Chondrocyte (in vitro differentiated cells): ENCODE data around the gene CCDC88C. TPM values are rescaled to one million over a fixed set of nuclear protein-coding genes. Genes with fewer than 3 reads are reported as not detected.

Source experiments
- DNase-seq: peaks from one replicate; pipeline ENCODE4 v3.0.0; 2021; ENCODE audit warnings: mixed read lengths, low spot score
- H3K27ac Mint-ChIP-seq: one replicate; pipeline ENCODE4 v1.8.0; 2021; ENCODE audit warnings: mild to moderate bottlenecking, moderate library complexity, mixed read lengths; ENCODE audit not compliant: unreplicated experiment
- H3K27me3 Mint-ChIP-seq: 2 replicates; pipeline ENCODE4 v1.8.0; 2021; ENCODE audit warnings: low read depth, mixed read lengths
- H3K36me3 Mint-ChIP-seq: 2 replicates; pipeline ENCODE4 v1.8.0; 2021; ENCODE audit warnings: low read depth, mixed read lengths
- H3K4me1 Mint-ChIP-seq: 2 replicates; pipeline ENCODE4 v1.8.0; 2021; ENCODE audit warnings: low read depth, mild to moderate bottlenecking, mixed read lengths
- H3K4me3 Mint-ChIP-seq: one replicate; pipeline ENCODE4 v1.8.0; 2021; ENCODE audit warnings: mild to moderate bottlenecking, moderate library complexity, mixed read lengths; ENCODE audit not compliant: unreplicated experiment
- H3K9me3 Mint-ChIP-seq: 2 replicates; pipeline ENCODE4 v1.8.0; 2021; ENCODE audit warnings: low read depth, mixed read lengths
- CTCF ChIP-seq: fragments of 200-600 bp; sonication (generic); IDR thresholded peaks from 2 replicates; pipeline ENCODE4 v1.5.0; 2021; ENCODE audit warnings: antibody characterized with exemption, mild to moderate bottlenecking, moderate library complexity
- total RNA-seq: library from RNA; stranded (reverse); gene quantifications from 3 replicates; pipeline ENCODE4 v1.2.1, GENCODE V29; 2021

CCDC88C gene
- total RNA-seq, 1 donor from 2014 or later = 2.3 TPM

- DNase-seq = no peak
- TF ChIP-seq CTCF = no peak
- Mint-ChIP-seq H3K27ac (no peak overlapping the region), H3K36me3 (no peaks in the 10 kb centered on the region), H3K9me3 (no peaks in the 10 kb centered on the region), H3K27me3 (no peaks in the 10 kb centered on the region), H3K4me1 (peaks cover 36% of the 10 kb centered on the region), H3K4me3 (peak overlapping the region; percentile 54)
Measured at GRCh38 chr14:91254461-91254860, 163.2 kb downstream of the CCDC88C start.

- TF ChIP-seq CTCF = no peak
- Mint-ChIP-seq H3K27ac (no peak overlapping the region), H3K4me3 (peak overlapping the region; percentile 54), H3K27me3 (no peaks in the 10 kb centered on the region), H3K4me1 (peaks cover 36% of the 10 kb centered on the region), H3K9me3 (no peaks in the 10 kb centered on the region), H3K36me3 (no peaks in the 10 kb centered on the region)
- no peak for DNase-seq
Measured at GRCh38 chr14:91253795-91254323, 163.8 kb downstream of the CCDC88C start.

GRCh38 chr14:91252871-91253794 is 164.5 kb downstream of the CCDC88C start:
- H3K36me3 Mint-ChIP-seq = no peaks in the 10 kb centered on the region
- no peak for DNase-seq
- H3K4me1 Mint-ChIP-seq = peaks cover 31% of the 10 kb centered on the region
- H3K4me3 Mint-ChIP-seq = peak overlapping the region; percentile 64
- H3K27me3 Mint-ChIP-seq = no peaks in the 10 kb centered on the region
- no peaks in the 10 kb centered on the region for H3K9me3 Mint-ChIP-seq
- no peak overlapping the region for H3K27ac Mint-ChIP-seq
- peak; percentile 60 for TF ChIP-seq CTCF

GRCh38 chr14:91250912-91251311 is 166.7 kb downstream of the CCDC88C start:
- Mint-ChIP-seq H3K4me3 (no peak overlapping the region), H3K27me3 (no peaks in the 10 kb centered on the region), H3K36me3 (no peaks in the 10 kb centered on the region), H3K27ac (no peak overlapping the region), H3K4me1 (peaks cover 13% of the 10 kb centered on the region), H3K9me3 (peaks cover 4% of the 10 kb centered on the region)
- TF ChIP-seq CTCF = no peak
- no peak for DNase-seq

GRCh38 chr14:91249841-91250616 is 167.6 kb downstream of the CCDC88C start:
- peaks cover 4% of the 10 kb centered on the region for H3K9me3 Mint-ChIP-seq
- no peak overlapping the region for H3K27ac Mint-ChIP-seq
- no peaks in the 10 kb centered on the region for H3K27me3 Mint-ChIP-seq
- no peak for TF ChIP-seq CTCF
- no peaks in the 10 kb centered on the region for H3K36me3 Mint-ChIP-seq
- H3K4me1 Mint-ChIP-seq = peaks cover 13% of the 10 kb centered on the region
- no peak for DNase-seq
- H3K4me3 Mint-ChIP-seq = no peak overlapping the region
